Astrocyte of the hippocampus (primary cell): ENCODE data around the gene MDFI.

Experiments used
- DNase-seq: peaks from one replicate; pipeline ENCODE4 v3.0.0; 2011; ENCODE audit warnings: low read depth, low spot score

The MDFI gene

GRCh38 chr6:41638002-41638934, at the start of gene MDFI:
Gene MDFI, plus strand, starts transcription at chr6:41638468. Its CDS starts 282 bp downstream, at chr6:41638750.
- peak; percentile 69 for DNase-seq

GRCh38 chr6:41589223-41589622, 49.0 kb upstream of the MDFI start:
- no peak for DNase-seq

GRCh38 chr6:41589636-41590622, 48.3 kb upstream of the MDFI start:
- no peak for DNase-seq

- DNase-seq: no peak
Measured at GRCh38 chr6:41591122-41591521, 47.1 kb upstream of the MDFI start.

- DNase-seq: peak; percentile 82
Measured at GRCh38 chr6:41591859-41592502, 46.3 kb upstream of the MDFI start.

GRCh38 chr6:41593406-41593805, 44.9 kb upstream of the MDFI start:
- no peak for DNase-seq

GRCh38 chr6:41593839-41594238, 44.4 kb upstream of the MDFI start:
- DNase-seq: no peak

- DNase-seq: no peak
Measured at GRCh38 chr6:41594326-41594725, 43.9 kb upstream of the MDFI start.

GRCh38 chr6:41594766-41595165, 43.5 kb upstream of the MDFI start:
- no peak for DNase-seq

GRCh38 chr6:41595166-41595565, 43.1 kb upstream of the MDFI start:
- DNase-seq: no peak

- no peak for DNase-seq
Measured at GRCh38 chr6:41596096-41596685, 42.1 kb upstream of the MDFI start.

- no peak for DNase-seq
Measured at GRCh38 chr6:41596807-41597206, 41.5 kb upstream of the MDFI start.

- no peak for DNase-seq
Measured at GRCh38 chr6:41597246-41598000, 40.8 kb upstream of the MDFI start.

- no peak for DNase-seq
Measured at GRCh38 chr6:41598670-41599014, 39.6 kb upstream of the MDFI start.

GRCh38 chr6:41599015-41599851, 39.0 kb upstream of the MDFI start:
- DNase-seq: no peak

GRCh38 chr6:41599852-41600445, 38.3 kb upstream of the MDFI start:
- no peak for DNase-seq

GRCh38 chr6:41600499-41601247, 37.6 kb upstream of the MDFI start:
- no peak for DNase-seq

GRCh38 chr6:41601248-41601549, 37.1 kb upstream of the MDFI start:
- no peak for DNase-seq

GRCh38 chr6:41602422-41602743, 35.9 kb upstream of the MDFI start:
- no peak for DNase-seq
